ENCODE data around the gene RPS17. TPM values are rescaled to one million over a fixed set of nuclear protein-coding genes. Genes with fewer than 3 reads are reported as not detected.
"Not testable (repeated sequence)": the region's sequence is repeated elsewhere in the genome, so short reads cannot be mapped to it uniquely, and the experiment has no call there.

The RPS17 gene
- total RNA-seq, 4 donors from 2014 or later: 1,547 to 2,112 (median 1,667) TPM

GRCh38 chr15:82530606-82531379, 9.5 kb downstream of the RPS17 start:
- Histone ChIP-seq H3K27me3 (no peaks in the 10 kb centered on the region), H3K9me3 (no peaks in the 10 kb centered on the region), H3K4me3 (peak overlapping the region in 3 of 4 donors; percentile 24 to 28 (median 24)), H3K36me3 (peaks cover 0 to 14% of the 10 kb centered on the region in 2 donors), H3K27ac (no peak overlapping the region), H3K4me1 (no peaks in the 10 kb centered on the region)
- in situ Hi-C loops (cut with MboI; ENCODE audit: low sequenced_read_pairs in 4 of 4) (loop anchor here (10.0 to 25.0 kb wide), 5 partner anchors 207 to 582 kb away; partner anchors contain the start of genes FSD2 (in 2 of the 4), WHAMM (in 2 of the 4), C15orf40 (in 1 of the 4) and TM6SF1 (in 1 of the 4)), intact Hi-C loops (cut with DNase I; ENCODE audit: low total_unique reads) (loop anchor here (10.0 kb wide), 1 partner anchor 484 kb away; the partner anchor contains the start of gene C15orf40)
- peak; percentile 30 to 84 (median 72) for TF ChIP-seq CTCF (IDR thresholded peaks at IDR 0.05 in 4 of 5, conservative IDR thresholded peaks at IDR 0.05 in 1 of 5)
- TF ChIP-seq POLR2A (IDR thresholded peaks at IDR 0.05): no peak
- DNase-seq (peak in 1 of 2 donors; percentile 49), ATAC-seq (peak; percentile 56 to 89)

GRCh38 chr15:82530006-82530405, 10.3 kb downstream of the RPS17 start:
- Histone ChIP-seq H3K27ac (no peak overlapping the region), H3K27me3 (no peaks in the 10 kb centered on the region), H3K36me3 (peaks cover 0 to 6% of the 10 kb centered on the region in 2 donors), H3K4me3 (no peak overlapping the region), H3K4me1 (no peaks in the 10 kb centered on the region), H3K9me3 (no peaks in the 10 kb centered on the region)
- no peak for TF ChIP-seq CTCF (IDR thresholded peaks at IDR 0.05 in 4 of 5, conservative IDR thresholded peaks at IDR 0.05 in 1 of 5)
- TF ChIP-seq POLR2A (IDR thresholded peaks at IDR 0.05): no peak
- no peak for DNase-seq
- no peak for ATAC-seq
- intact Hi-C loops (cut with DNase I; ENCODE audit: low total_unique reads): loop anchor here (10.0 kb wide), 1 partner anchor 485 kb away; the partner anchor contains the start of gene C15orf40
- in situ Hi-C loops (cut with MboI; ENCODE audit: low sequenced_read_pairs in 4 of 4): loop anchor here (10.0 to 25.0 kb wide), 5 partner anchors 207 to 582 kb away; partner anchors contain the start of genes FSD2 (in 2 of the 4), WHAMM (in 2 of the 4), C15orf40 (in 1 of the 4) and TM6SF1 (in 1 of the 4)

DNA sequence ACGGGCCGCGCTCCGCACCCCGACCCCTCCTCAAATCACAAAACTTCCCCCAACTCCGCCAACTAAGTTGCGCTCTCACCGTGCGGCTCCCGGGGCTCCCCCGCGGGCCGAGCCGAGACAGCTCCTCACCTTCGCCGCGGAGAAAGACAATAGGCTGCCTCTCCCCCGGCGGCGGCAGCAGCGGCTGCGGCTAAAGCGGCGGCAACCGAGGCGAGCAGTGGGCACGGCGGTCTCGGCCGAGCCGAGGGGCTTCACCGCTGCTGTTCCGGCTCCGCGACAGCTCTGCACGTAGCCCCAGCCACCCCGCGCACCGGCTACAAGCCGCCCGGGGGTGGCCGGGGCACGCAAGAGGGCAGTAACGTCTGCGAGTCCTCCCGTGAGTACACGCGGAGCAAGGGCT, 26.7 kb downstream of the RPS17 start:
- H3K4me1 ChIP-seq; H3K27me3 ChIP-seq; intact Hi-C loops (cut with DNase I; ENCODE audit: low total_unique reads); H3K27ac ChIP-seq; in situ Hi-C loops (cut with MboI; ENCODE audit: low sequenced_read_pairs in 4 of 4); H3K4me3 ChIP-seq; H3K9me3 ChIP-seq; ATAC-seq; H3K36me3 ChIP-seq; DNase-seq: not testable (repeated sequence)

DNA sequence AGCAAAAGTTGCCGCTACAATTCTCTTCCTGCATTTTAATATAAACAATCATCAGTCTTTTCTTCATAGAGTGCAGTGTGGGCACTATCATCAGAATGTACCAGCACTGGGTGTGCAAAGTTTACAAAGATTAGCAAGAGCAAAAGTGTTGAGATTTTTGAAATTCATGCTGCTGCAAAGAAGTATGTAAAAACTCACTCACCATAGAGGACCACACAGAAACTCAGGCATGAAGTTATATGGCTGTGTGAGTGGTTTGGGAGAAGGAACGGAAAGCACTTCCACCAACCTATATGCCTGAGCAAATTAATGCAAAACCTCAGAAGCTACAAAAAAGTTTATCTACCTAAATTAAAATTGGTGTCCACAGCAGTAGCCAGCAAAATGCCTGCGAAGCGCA, 32.6 kb downstream of the RPS17 start:
- H3K4me1 ChIP-seq; H3K4me3 ChIP-seq; in situ Hi-C loops (cut with MboI; ENCODE audit: low sequenced_read_pairs in 4 of 4); H3K36me3 ChIP-seq; intact Hi-C loops (cut with DNase I; ENCODE audit: low total_unique reads); H3K27ac ChIP-seq; DNase-seq; H3K27me3 ChIP-seq; H3K9me3 ChIP-seq; ATAC-seq: not testable (repeated sequence)

DNA sequence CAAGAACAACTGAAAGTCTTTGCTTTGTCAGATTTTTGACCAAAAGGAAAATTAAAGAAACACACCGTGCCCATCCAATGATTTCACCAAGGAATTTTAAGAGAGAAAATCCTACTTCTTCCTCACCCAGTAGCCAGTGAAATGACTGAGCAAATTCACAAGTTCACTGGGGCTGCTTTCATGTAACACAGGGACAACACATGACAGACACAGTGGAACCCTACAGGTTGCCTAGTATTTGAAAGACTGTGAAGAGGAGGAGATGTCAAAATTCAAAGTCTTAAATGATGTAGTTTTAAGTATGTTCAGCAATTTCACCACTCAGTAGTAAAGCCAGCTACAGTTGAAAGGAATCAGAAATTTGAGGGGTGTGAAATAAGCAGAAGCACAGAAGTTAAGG, 33.2 kb downstream of the RPS17 start:
- not testable (repeated sequence) for DNase-seq

DNA sequence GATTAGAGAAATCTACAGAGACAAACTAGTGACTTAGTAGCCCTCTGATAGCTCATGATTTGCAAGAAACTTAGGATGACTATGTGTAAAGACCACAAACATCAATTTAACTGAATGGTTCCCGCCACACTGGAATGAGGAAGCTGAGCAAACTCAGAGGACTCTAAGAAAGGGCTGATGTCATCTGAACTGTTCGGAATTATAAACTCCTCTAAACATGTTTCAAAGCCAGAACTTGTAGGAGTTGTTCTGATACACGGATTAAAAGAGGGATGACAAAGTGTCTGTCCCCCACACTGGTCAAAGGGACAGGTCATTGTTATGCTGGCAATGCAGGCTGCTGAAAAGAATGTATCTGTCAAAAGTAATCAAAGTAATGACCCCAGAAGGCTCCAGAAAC, 34.4 kb downstream of the RPS17 start:
- ATAC-seq; intact Hi-C loops (cut with DNase I; ENCODE audit: low total_unique reads); DNase-seq; H3K9me3 ChIP-seq; H3K27me3 ChIP-seq; H3K36me3 ChIP-seq; H3K27ac ChIP-seq; H3K4me3 ChIP-seq; in situ Hi-C loops (cut with MboI; ENCODE audit: low sequenced_read_pairs in 4 of 4); H3K4me1 ChIP-seq: not testable (repeated sequence)

More for the DNA sequence above, 33.2 kb downstream of the RPS17 start:
- H3K27me3 ChIP-seq; H3K9me3 ChIP-seq; H3K4me1 ChIP-seq; H3K27ac ChIP-seq; intact Hi-C loops (cut with DNase I; ENCODE audit: low total_unique reads); H3K36me3 ChIP-seq; in situ Hi-C loops (cut with MboI; ENCODE audit: low sequenced_read_pairs in 4 of 4); ATAC-seq; H3K4me3 ChIP-seq: not testable (repeated sequence)

DNA sequence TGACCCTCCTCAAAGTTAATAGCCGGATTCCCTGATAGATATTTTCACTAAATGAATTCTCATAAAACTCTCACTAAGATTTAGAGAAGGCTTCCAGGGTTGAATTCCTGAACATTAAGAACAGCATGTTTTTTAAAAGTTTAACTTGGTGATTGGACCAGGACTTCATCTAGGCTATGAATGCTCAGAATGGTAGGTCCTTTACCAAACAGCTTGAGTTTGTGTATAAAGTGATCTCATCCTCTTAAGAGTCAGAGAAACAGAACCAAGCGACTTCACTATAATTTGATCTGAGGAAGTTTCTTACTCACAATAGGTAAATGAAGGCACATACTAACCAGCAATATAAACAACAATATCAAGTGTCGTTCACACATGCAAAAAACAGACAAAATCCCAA, 36.2 kb downstream of the RPS17 start:
- H3K4me3 ChIP-seq; H3K27ac ChIP-seq; in situ Hi-C loops (cut with MboI; ENCODE audit: low sequenced_read_pairs in 4 of 4); H3K9me3 ChIP-seq; DNase-seq; H3K27me3 ChIP-seq; ATAC-seq; H3K4me1 ChIP-seq; H3K36me3 ChIP-seq; intact Hi-C loops (cut with DNase I; ENCODE audit: low total_unique reads): not testable (repeated sequence)

GRCh38 chr15:82502700-82503339, 37.4 kb downstream of the RPS17 start:
- H3K27me3 ChIP-seq; H3K36me3 ChIP-seq; H3K27ac ChIP-seq; intact Hi-C loops (cut with DNase I; ENCODE audit: low total_unique reads); H3K4me3 ChIP-seq; H3K4me1 ChIP-seq; in situ Hi-C loops (cut with MboI; ENCODE audit: low sequenced_read_pairs in 4 of 4); H3K9me3 ChIP-seq: not testable (repeated sequence)
- ATAC-seq (peak; percentile 68 to 75), DNase-seq (peak in 1 of 2 donors; percentile 11)

DNA sequence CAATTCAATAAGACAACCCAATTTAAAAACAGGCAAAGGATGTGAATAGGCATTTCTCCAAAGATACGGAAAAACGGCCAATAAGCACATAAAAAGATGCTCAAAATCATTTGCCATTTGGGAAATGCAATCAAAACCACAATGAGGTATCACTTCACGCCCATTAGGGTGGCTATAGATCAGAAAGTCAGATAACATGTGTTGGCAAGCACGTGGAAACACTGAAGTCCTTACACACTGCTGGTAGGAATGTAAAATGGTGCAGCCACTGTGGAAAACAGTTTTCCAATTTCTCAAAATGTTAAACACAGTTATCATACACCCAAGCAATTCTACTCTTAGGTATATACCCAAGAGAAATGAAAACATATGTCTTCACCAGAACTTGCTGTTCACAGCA, 39.5 kb downstream of the RPS17 start:
- H3K36me3 ChIP-seq; H3K27me3 ChIP-seq; H3K27ac ChIP-seq; in situ Hi-C loops (cut with MboI; ENCODE audit: low sequenced_read_pairs in 4 of 4); DNase-seq; intact Hi-C loops (cut with DNase I; ENCODE audit: low total_unique reads); ATAC-seq; H3K4me1 ChIP-seq; H3K9me3 ChIP-seq; H3K4me3 ChIP-seq: not testable (repeated sequence)
